NCI-H748 treated with DMSO at 0.1 percent for 48 hours (cell line): Measurements from ENCODE around the gene ACSS1.

Source experiments
- DNase-seq: peaks from one replicate; lab custom pipeline; 2025; lab: John Stamatoyannopoulos, UW

ACSS1 gene

DNA sequence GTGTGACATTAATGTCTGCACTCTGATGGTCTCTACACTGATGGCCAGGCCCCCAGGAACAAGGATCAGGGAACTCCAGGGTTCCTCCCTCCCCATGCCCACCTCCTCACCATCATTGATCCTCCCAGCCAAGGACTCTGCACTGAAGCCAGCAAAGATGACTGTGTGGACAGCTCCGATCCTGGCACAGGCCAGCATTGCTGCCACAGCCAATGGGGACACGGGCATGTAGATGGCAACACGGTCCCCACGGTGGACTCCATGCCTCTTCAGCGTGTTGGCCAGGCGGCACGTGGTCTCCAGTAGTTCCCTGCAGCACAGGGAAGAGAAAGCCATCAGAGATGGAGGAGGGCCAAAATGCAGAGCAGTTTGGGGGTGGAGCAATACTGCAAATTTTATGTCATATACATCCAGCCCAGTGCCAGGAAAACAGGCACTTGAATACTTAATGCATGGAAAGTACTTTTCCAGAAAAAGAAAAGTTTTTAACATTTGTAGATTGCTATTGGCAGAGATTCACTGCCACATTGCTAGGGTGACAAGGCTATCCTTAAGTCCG, 27.2 kb downstream of the ACSS1 start:
- DNase-seq = no peak

DNA sequence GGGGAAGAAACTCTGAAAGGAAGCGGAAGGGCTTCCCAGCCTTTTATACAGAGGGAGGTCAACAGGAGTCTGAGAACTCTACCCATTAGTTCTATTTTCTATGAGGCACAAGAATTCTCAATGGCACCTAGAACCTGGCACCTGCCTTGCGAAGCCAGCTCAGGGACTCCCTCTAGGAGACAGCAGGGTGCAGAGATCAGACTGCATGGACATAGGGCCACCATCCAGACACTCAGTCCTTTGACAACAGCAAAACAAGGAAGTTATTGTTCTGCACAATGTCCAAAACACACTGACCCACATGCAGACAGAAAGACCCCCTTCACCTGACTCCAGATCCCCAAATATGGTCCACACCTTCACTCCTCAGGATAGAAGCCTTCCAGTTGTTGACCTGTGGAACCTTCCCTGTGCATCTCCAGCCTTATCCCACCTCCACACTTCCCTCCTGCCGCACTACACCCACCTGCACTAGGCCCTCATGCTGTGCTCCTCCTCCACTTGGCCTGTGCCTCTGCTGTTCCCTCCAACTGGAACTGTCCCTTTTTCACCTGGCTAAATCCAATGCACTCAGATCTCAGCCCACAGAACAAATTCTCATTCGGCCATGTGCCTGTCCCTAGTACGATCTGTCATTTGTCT, 27.8 kb downstream of the ACSS1 start:
- DNase-seq = no peak

GRCh38 chr20:25025986-25026605, 31.8 kb downstream of the ACSS1 start:
- DNase-seq = no peak

- no peak for DNase-seq
These were observed 32.7 kb downstream of the ACSS1 start for GRCh38 chr20:25025091-25025861.

- no peak for DNase-seq
These were observed 33.8 kb downstream of the ACSS1 start for GRCh38 chr20:25024171-25024570.

GRCh38 chr20:25023356-25023755, 34.6 kb downstream of the ACSS1 start:
- DNase-seq = no peak

GRCh38 chr20:25022680-25023079, 35.3 kb downstream of the ACSS1 start:
- DNase-seq = no peak

DNA sequence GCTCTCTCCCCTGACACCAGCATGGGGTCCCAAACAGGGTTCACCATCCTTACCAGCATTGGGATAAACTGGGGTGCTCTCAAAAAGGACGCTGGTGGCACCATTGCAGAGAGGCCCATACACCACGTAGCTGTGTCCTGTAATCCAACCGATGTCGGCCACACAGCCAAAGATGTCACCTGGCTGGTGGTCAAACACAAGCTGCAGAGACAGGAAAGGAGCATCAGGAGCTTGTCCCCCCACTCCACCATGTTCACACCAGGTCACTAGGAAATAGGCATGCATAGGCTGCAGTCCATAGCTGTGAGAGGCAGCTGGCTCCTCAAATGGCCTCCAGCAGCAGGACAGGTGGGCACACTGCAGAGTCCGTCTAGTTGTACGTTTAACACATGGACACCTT, 36.6 kb downstream of the ACSS1 start:
- no peak for DNase-seq

- no peak for DNase-seq
These were observed 37.0 kb downstream of the ACSS1 start for GRCh38 chr20:25020901-25021301.

GRCh38 chr20:25020345-25020744, 37.6 kb downstream of the ACSS1 start:
- DNase-seq = no peak

- DNase-seq = no peak
These were observed 38.4 kb downstream of the ACSS1 start for GRCh38 chr20:25019381-25020155.

- no peak for DNase-seq
These were observed 39.1 kb downstream of the ACSS1 start for GRCh38 chr20:25018841-25019240.

GRCh38 chr20:25018425-25018824, 39.5 kb downstream of the ACSS1 start:
- DNase-seq = no peak

DNA sequence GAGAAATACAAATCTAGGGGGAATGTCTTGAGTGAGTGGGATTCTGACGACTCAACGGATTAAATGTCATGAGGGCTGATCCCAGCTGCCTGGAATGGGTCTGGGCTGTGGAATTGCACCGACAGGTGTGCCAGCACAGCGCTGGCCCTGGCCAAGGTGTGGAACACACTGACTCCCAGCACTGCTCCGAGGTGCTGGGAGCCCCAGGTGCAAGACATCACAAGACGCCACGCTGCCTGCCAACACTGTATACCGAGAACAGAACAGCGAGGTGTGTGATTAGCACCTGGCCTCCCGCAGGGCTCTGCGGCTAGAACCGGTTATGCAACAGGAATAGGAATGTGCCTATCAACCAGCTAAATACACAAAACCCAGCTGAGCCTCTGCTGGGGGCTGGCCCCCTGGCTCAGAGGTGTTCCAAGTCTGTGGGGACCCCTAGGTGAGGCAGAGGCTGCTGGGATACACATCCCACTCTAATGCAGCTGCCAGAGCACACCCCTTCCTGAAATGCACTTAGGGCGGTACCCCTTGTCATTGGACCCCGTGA, 40.6 kb downstream of the ACSS1 start:
- peak; percentile 64 for DNase-seq

DNA sequence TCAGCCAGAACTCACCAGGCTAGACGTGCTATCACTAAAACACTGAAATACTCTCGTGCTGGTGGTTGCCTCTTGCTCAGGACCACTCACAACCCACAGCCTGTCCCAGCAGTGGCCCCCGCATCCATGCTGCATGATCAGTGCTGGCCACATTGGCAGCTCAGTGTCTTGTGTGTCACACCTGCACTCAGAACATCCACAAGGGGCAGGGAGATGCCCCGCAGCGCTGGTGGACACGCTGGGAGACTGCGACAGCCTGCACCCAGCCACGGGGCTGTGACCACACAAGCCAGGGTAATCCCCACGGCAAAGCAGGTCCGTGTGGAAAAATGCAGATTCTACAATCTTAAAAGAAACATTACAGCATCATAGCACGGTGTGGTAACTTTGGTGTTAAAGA, 41.5 kb downstream of the ACSS1 start:
- DNase-seq = no peak

GRCh38 chr20:25015986-25016385, 42.0 kb downstream of the ACSS1 start:
- no peak for DNase-seq

GRCh38 chr20:25014816-25015215, 43.1 kb downstream of the ACSS1 start:
- DNase-seq = no peak

- DNase-seq = no peak
These were observed 44.2 kb downstream of the ACSS1 start for GRCh38 chr20:25013478-25014380.

GRCh38 chr20:25012616-25013189, 45.2 kb downstream of the ACSS1 start:
- DNase-seq = no peak

- no peak for DNase-seq
These were observed 46.1 kb downstream of the ACSS1 start for GRCh38 chr20:25011831-25012241.
